HG03103 (cell line): ENCODE results near the gene ZBTB32.

Source experiments
- ATAC-seq: cut with Tn5 transposase; IDR thresholded peaks from one replicate; pipeline ENCODE4 v1.9.1; 2021; ENCODE audit warnings: low read depth; ENCODE audit not compliant: unreplicated experiment

Gene ZBTB32

DNA sequence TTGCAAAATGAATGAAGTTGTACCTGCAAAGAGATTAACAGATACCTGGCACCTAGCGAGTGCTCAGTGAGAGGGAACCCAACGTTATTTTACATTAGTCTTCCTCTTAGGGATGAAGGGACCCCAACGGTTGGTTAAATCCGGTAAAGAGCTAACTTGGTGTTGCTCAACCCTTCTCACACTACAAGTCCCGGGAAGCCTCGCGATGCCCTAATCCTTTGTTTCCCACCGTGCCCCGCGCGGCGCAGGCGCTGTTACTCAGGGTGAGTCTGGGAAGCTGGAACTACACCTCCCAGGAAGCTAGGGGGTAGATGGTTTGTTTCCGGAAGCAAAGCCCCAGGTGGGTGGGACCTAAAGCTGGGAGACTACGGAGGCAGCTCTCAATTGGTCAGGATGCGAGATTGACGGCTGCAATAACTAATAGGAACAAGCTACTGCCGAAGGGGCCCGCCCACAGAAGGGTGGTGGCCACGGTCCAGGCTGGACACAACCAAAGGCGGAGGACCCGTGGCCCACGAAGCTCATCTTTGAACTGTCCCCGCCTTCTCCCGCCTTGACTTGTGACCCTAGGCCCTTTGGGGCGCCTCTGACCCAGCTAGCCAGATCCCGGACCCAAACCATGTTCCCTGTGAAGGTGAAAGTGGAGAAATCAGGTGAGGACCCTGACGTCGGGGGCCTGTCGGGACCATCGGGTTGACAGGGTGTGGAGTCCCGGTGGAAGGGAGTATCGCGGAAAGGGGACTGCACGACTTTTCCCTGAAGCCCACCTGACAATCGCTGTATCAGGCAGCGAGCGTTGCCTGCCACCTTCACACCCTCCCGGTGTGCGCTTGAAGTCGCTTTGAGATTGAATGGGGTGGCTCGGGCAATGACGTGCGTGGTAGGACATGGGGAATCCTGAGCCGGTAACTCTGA lies 44.0 kb downstream of the ZBTB32 start, which contains the start of gene LIN37:
LIN37 (plus strand) TSS at position 471 of the 915 bp plus-strand sequence; CDS start at position 620, 149 bp downstream.
- peak; percentile 68 for ATAC-seq

DNA sequence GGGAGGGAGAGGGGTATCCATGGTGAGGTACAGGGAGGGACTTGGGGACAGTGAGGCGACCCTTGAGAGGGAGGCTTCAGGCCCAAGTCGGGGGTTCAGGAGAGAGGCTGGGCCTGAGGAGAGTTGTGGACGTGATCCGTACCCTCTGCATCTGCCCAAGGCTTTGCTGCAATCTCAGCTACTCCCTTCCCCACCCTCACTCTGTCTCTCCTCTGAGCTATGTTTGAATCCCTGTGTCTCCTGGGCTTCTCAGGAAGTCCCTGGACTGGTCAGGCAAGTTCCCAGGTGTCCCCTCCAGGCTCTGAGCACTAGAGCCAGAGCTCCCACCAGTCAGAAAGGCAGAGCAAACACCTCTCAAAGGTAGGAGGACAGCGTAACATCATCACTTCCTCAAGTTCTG lies 45.8 kb downstream of the ZBTB32 start:
- no peak for ATAC-seq

DNA sequence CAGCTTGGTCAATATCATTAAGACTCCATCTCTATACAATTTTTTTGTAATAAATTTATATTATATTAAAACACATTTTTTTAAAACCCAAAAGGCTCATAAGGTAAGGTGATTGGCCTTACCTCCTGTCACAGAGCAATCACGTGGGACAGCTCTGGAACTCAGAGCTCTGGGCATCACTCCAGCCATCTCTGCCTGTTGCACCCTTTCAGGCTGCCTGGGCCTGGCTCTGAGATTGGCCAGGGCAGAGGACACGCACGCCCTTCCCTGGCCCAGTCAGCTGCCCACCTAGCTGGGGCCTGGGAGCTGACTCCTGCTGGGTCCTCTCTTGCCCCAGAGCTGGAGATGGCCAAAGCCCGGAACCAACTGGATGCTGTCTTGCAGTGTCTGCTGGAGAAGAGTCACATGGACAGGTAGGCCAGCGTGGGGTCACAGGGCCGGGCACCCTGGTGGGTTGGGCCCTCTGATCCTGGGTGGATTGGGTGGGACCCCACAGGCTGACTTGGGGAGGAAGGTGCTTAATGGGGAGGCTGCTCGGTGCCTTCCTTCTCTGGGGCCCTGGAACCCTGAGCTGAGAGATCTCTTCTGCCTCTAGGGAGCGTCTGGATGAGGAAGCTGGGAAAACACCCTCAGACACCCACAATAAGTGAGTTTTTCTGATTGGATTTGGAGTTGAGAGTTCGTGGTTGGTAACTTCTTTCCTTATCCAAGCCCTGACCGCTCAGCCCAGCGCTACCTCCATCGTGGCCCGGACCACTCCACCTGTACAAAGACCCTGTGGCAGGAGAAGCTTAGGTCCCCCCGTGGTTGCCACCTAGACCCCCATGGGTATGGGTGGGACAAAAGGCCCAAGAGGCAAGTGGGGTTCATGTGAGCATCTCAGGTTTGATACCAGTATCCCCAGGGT lies 47.7 kb downstream of the ZBTB32 start:
- ATAC-seq: no peak

DNA sequence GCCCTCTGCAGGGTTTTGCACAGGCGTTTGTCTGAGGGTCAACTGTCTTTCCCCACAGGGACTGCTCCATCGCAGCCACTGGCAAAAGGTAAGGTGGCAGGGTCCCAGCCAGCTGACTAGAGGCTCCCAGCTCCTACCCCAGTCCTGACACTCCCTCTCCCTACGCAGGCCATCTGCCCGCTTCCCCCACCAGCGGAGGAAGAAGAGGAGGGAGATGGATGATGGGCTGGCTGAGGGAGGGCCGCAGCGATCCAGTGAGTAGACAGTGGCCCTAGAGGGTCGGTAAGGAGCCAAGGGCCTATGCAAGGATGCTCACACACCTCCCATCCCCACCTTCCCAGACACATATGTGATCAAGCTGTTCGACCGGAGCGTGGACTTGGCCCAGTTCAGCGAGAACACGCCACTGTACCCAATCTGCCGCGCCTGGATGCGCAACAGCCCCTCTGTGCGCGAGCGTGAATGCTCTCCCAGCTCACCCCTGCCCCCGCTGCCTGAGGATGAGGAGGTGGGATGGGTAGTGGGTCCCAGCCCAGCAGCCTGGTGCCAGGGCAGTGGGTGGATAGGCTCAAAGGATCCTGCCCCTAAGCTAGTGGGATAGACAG lies 48.5 kb downstream of the ZBTB32 start:
- no peak for ATAC-seq

DNA sequence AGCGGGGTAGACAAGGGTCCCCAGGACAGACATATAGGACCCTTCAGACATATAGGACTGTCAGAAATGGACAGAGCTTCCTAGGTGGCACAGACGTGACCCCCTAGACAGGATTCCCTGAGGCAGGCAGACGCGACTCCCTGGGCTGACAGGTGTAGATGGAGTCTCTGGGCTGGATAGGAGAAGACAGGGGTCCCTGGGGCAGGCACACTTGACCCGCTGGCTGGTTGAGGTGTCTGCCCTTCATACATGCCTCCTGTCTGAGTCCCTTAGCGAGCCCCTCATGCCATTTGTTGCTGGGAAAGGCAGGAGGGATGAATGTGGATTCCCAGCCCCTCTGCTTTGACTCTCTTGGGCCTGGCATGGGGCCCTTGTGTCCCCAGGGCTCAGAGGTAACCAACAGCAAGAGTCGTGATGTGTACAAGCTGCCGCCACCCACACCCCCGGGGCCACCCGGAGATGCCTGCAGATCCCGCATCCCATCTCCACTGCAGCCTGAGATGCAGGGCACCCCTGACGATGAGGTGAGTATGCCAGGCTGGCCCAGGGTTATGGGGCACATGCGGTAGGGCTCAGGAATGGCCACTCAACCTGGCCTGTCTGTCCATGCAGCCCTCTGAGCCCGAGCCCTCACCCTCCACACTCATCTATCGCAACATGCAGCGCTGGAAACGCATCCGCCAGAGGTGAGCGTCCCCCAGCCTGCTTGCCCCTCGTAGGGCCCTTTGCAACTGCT lies 49.4 kb downstream of the ZBTB32 start:
- ATAC-seq: no peak

DNA sequence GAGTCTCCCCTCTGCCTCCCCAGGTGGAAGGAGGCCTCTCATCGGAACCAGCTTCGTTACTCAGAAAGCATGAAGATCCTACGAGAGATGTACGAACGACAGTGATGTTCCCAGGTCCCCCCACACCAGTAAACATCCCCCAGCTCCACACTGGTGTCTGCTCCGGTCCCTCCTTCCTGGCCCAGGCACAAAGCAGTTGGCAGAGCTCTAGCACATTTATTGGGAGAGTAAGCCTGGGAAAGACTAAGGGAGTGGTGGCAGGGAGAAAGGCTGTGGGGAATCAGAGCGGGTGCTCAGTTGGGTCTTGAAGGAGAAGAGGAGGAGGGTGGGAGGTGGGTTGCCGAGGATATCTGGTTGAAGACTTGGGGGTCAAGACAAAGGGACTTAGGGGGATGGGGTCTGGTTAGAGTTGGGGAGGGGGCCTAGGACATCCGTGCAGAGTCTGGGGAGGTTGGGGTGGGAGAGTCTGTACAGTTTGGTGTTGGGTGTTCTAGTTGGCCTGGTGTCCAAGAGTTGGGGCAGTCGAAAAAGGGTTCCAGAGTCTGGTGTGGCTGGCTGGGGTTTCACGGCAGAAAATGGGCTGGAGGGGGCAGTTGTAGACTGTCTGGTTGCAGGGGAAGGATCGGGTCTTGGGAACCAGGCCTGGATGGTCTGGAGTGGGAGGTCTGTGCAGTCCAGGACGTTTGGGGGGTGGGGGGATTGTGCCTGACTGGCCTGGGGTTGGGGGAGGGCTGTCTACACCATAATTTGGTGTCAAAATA lies 50.2 kb downstream of the ZBTB32 start:
- no peak for ATAC-seq

DNA sequence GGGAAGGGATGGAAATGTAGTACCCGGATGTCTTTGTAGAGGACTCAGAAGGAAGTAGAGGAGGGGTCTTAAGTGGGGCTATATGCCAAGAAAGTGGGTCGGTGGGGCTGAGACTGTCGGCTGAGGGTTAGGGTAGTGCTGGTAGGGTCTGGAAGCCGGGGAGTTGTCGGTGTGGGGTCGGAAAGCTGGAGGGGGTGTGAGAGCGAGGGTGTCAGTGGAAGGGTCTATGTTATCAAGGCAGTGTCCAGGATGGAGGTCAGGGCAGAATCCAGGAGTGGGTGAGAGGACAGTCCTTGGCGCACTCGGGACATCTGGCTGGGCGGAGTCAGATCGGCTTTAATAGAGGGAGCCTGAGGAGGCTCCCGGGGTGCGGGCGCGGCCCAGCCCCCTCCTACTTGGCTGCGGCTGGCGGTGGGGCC lies 50.8 kb downstream of the ZBTB32 start:
- ATAC-seq: no peak

DNA sequence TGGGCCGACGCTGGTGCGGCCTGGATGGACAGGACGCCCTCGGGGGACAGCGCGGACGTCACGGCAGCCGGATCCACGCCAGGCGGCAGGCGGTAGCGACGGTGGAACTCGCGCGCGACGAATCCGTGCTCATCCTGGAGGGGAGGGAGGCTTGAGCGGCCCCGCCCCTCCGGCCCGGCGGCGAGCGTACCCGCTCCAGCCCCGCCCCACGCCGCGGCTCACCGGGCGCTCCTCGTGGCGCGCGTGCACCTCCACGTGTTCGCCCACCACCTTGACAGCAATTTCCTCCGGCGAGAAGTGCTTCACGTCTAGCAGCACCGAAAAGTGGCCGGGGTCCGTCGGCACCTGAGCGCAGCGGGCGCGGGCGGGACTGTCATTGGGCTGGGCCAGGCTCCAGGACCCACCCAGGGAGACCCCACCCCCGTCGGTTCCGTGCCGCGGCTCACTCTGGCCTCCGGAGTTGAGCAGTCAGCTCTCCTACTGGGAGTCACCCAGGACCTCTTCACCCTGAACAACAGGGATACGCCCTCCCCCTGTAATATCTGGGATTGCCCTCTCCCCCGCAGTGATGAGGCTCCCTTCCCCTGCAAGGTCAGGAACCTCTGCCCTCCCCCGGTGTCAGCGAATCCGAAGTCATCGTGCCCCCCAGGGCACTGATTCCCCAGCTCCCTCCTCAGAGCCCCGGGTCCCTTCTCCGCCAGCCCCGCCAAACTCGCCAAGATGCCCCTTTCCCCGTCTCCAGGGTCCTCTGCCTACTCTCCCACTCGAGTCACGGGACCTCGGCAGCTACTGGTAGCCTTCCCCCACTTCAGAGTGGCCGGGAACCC lies 51.4 kb downstream of the ZBTB32 start:
- no peak for ATAC-seq

DNA sequence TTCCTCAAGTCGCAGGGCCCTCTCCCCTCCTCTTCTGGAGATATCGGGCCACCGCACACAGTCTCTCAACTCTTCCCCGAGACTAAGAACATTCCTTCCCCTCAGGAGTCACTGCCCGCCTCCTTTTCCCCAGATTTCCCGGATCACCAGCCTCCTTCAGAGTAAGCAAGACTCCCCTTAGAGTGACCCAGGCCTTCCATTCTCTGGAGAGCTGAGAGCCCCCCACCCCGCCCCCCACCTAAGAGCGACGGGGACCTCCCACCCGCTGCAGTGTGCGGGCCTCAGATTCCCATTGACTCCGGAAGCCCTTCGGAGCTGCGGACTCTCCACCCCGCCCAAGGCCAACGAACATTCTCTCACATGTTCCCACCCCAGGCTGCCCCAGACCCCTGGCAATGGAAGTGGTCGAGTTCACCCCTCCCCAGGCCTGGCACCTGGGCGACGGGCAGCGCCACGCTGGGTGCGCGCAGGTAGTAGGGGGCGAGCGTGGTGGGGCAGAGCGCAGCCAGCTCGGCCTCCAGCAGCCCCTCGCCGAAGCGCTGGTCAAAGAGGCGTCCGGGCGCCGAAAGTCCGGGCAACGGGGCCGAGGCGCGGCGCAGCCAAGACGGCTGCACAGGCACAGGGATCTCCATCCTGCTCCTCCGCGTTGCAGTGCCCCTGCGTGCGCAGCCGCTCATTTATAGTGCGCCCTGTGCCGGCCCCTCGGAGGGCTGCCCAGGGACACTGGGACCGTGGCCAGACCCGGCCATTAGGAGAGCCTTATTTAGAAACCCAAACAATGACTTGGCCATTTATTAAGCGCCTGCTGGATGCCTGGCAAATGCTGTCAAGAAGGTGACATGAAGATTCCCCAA lies 52.2 kb downstream of the ZBTB32 start, which contains the start of gene HSPB6:
HSPB6 (minus strand) TSS at position 653 of the 854 bp plus-strand sequence; CDS start at position 632, 21 bp downstream.
- no peak for ATAC-seq

DNA sequence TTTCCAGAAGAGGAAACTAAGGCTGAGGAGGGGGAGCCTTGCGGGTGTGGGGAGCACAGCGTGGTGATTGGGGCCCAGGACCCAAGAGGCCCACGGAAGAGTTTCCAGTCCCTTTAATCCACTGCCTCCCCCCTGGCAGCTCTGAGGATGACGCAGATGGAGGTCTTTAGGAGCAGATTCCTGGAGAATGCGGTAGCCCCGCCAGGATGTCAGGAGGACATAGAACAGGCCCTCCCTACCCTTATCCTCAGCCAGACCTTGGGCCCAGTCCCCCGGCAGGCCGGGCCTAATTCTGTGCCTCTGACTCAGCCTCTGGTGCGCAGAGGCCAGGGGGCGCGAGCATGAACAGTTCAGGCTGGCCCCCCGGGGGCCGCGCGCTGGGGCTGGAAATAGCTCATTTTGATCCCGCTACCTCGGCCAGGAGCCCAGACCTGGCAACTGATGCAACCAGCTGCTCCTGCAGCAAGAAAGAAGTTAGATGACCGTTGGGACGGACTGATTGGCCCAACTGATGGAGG lies 52.9 kb downstream of the ZBTB32 start:
- ATAC-seq: no peak

DNA sequence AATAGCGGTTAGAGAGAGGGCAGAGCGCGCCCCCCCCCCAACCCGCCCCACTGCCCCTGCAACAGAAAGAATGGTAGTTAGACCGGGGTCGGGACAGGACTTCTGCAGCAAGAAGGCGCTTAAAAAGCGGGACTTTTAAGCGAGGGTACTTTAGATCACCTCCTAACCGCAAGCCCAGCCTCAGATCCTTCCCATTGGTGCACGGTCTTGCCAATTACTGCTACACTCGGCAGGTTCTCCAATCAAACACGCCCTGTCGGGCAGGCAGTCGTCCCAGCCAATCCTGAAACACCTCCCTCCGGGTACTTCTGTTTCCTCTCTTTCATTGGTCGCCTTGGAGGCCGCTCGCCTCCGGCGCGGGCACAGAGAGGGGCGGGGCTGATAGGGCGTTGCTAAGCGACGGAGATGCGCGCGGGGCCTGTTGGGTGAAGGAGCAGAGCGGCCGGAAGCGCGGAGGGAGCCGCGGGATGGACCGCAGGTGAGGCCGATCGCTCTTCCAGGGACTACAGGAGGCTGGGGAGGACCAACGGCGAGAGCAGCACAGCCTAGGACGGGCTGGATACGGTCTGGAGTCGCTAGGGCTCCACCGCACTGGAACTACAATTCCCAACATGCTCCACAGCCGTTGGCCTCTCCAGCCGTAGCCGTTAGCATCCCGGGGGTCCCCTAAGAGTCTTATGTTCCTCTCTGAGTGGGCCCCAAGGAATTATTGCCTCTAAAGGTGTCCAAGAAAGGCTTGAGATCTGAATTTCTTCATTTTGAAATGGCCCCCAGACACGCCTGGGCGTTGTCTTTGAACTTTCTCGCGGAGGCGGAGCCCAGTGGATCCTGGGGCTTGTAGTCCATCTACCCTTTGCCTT lies 53.6 kb downstream of the ZBTB32 start, which contains the start of gene PROSER3:
PROSER3 (plus strand) TSS at position 428 of the 860 bp plus-strand sequence; CDS start at position 468, 40 bp downstream.
- ATAC-seq: peak; percentile 97

DNA sequence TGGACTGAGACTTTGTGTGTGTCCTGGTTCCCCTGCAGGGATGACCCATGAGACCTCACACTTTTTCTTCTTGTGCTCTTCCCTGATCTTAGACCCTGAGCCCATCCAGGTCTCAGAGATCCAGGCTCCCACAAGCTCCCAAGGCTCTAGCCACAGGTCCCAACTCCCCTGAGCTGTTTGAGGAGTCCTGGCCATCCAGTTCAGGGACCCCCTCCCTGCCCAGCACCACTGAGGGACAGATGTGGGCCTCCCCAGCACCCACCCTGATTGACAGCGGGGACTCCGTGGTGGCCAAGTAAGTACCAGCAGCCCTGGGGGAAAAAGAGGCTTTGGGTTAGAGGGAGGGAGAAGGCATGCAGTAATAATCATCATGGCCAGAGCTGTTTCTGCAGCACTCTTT lies 55.3 kb downstream of the ZBTB32 start:
- ATAC-seq: no peak

DNA sequence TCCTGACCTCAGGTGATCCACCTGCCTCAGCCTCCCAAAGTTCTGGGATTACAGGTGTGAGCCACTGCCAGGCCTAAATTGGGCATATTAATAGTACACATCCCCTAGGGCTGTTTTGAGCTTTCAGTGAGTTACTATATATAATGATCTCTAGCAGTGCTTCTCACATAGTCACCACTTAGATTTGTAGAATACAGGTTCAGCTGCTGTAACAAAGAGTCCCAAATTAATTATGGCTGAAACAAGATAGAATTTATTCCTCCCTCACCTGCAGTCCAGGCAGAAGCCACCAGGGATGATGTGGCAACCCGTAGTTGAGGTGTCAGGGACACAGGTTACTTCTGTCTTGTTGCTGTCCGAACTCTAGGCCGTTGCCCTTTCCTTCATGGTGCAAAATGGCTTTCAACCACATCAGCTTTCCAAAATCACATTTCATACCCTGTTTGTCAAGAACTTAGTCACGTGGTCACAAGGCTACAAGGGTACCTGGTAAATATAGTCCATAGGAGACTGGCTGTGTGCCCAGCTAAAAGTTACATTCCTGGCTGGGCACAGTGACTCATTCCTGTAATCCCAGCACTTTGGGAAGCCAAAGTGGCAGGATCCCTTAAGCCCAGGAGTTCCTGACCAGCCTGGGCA lies 56.5 kb downstream of the ZBTB32 start:
- ATAC-seq: no peak

DNA sequence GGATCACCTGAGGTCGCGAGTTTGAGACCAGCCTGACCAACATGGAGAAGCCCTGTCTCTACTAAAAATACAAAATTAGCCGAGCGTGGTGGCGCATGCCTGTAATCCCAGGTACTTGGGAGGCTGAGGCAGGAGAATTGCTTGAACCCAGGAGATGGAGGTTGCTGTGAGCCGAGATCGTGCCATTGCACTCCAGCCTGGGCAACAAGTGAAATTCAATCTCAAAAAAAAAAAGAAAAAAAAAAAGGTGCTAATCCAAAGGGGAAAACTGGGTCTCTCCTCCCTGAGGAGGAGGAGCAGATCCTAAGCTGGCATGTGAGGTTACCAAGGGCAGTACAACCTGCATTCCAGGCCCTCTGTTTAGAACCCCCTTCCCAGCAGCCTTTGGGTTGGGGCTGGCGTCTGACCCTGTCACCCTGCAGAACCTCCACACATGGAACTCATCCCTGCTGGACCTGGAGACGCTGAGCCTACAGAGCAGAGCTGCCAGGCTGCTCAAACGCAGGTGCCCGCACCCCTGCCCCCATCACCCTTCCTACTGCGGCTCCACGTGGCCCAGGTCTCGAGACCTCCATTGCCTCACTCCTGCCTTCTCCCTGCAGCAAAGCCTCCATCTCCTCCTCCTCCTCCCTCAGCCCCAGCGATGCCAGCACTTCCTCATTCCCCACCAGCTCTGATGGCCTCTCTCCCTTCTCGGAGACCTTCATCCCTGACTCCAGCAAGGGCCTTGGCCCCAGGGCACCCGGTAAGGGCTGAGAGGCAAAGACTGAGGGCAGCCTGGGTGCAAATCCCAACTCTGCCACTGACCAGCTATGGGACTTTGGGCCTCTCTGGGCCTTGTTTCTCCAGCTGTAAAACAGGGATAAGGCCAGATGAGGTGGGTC lies 60.3 kb downstream of the ZBTB32 start:
- ATAC-seq: no peak
